ENCODE results near the gene SLC4A5. TPM values are rescaled to one million over a fixed set of nuclear protein-coding genes. Genes with fewer than 3 reads are reported as not detected.
A peak's percentile ranks its signal among the peaks of the same experiment; 100 is the strongest.

The SLC4A5 gene
- total and polyA plus RNA-seq, 8 donors = 0.12 to 4.8 (median 0.58) TPM; not detected in 1

DNA sequence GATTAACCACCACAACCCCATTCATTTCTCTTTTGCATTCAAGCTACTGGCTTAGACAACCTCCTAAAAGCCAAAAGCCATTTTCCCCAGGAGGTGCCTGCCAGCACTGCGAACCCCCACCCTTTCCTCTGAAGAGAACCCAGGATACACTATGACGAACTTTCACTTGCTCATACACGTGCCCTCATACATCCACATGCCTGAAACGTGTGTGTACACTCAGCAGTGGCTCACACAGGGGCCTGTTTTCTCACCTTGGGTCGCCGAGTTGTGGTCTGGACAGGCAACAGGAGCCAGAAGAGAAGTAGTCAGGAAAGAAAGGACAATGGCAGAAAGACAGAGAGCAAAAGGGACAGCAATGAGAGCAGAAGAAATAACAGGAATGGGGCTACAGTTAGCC is 29.5 kb upstream of the SLC4A5 start:
- 88 to 93% (median 92%) methylated on average over 6 of the region's 6 CpGs for WGBS, 5 donors
- H3K27ac ChIP-seq = peak overlapping the region in 4 of 5 donors; percentile 67 to 81 (median 71)
- H3K9me3 ChIP-seq = no peaks in the 10 kb centered on the region
- TF ChIP-seq POLR2A (IDR thresholded peaks at IDR 0.05) (no peak), EP300 (IDR thresholded peaks at IDR 0.05) (no peak), POLR2AphosphoS5 (IDR thresholded peaks at IDR 0.05) (no peak)
- TF ChIP-seq, protein P1, sequence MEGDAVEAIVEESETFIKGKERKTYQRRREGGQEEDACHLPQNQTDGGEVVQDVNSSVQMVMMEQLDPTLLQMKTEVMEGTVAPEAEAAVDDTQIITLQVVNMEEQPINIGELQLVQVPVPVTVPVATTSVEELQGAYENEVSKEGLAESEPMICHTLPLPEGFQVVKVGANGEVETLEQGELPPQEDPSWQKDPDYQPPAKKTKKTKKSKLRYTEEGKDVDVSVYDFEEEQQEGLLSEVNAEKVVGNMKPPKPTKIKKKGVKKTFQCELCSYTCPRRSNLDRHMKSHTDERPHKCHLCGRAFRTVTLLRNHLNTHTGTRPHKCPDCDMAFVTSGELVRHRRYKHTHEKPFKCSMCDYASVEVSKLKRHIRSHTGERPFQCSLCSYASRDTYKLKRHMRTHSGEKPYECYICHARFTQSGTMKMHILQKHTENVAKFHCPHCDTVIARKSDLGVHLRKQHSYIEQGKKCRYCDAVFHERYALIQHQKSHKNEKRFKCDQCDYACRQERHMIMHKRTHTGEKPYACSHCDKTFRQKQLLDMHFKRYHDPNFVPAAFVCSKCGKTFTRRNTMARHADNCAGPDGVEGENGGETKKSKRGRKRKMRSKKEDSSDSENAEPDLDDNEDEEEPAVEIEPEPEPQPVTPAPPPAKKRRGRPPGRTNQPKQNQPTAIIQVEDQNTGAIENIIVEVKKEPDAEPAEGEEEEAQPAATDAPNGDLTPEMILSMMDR (IDR thresholded peaks at IDR 0.05) = no peak
- DNase-seq = no peak
- H3K4me3 ChIP-seq = no peak overlapping the region
- peaks cover 15 to 41% (median 25%) of the 10 kb centered on the region in 4 donors for H3K4me1 ChIP-seq
- peaks cover 56 to 74% (median 65%) of the 10 kb centered on the region in 4 donors for H3K36me3 ChIP-seq
- intact Hi-C loops (cut with DNase I; ENCODE audit: low total_unique reads) = no loop called here
- no peaks in the 10 kb centered on the region for H3K27me3 ChIP-seq

GRCh38 chr2:74371421-74371820 is 28.2 kb upstream of the SLC4A5 start:
- Histone ChIP-seq H3K36me3 (peaks cover 56 to 74% (median 65%) of the 10 kb centered on the region in 4 donors), H3K4me3 (no peak overlapping the region), H3K4me1 (peaks cover 15 to 41% (median 25%) of the 10 kb centered on the region in 4 donors), H3K27me3 (no peaks in the 10 kb centered on the region), H3K27ac (no peak overlapping the region), H3K9me3 (no peaks in the 10 kb centered on the region)
- intact Hi-C loops (cut with DNase I; ENCODE audit: low total_unique reads) = no loop called here
- TF ChIP-seq POLR2A (IDR thresholded peaks at IDR 0.05) (no peak), POLR2AphosphoS5 (IDR thresholded peaks at IDR 0.05) (no peak), EP300 (IDR thresholded peaks at IDR 0.05) (no peak)
- TF ChIP-seq, protein P1 (IDR thresholded peaks at IDR 0.05) = no peak
- WGBS, 5 donors = 91 to 99% (median 97%) methylated on average over 9 of the region's 9 CpGs
- no peak for DNase-seq

DNA sequence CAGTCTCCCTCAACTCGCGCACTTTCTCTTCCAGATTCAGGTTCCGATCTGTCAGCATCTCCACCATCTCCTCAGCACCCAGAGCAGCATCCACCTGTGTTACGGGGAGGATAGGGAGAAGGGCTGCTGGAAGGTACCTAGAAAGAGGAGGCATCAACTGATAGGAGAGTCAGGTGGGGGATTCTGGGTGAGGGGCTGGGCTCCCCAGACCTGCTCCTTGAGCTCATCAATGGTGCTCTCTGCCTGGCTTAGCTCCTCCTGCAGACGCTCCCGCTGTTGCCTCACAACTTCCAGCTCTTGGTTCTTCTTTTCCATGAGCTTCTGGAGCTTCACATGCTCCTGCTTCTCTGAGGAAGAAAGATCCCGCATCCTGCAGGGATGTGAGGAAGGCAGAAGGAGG is 26.8 kb upstream of the SLC4A5 start:
- H3K27ac ChIP-seq = no peak overlapping the region
- no peaks in the 10 kb centered on the region for H3K27me3 ChIP-seq
- TF ChIP-seq POLR2A (IDR thresholded peaks at IDR 0.05) = no peak
- TF ChIP-seq, protein P1 (IDR thresholded peaks at IDR 0.05) = no peak
- TF ChIP-seq POLR2AphosphoS5 (IDR thresholded peaks at IDR 0.05) = no peak
- no peak for TF ChIP-seq EP300 (IDR thresholded peaks at IDR 0.05)
- H3K9me3 ChIP-seq = no peaks in the 10 kb centered on the region
- no peak overlapping the region for H3K4me3 ChIP-seq
- H3K36me3 ChIP-seq = peaks cover 63 to 77% (median 70%) of the 10 kb centered on the region in 4 donors
- intact Hi-C loops (cut with DNase I; ENCODE audit: low total_unique reads) = no loop called here
- peaks cover 15 to 31% (median 23%) of the 10 kb centered on the region in 4 donors for H3K4me1 ChIP-seq
- WGBS, 5 donors = 94 to 98% (median 97%) methylated on average over 7 of the region's 7 CpGs
- DNase-seq = no peak

DNA sequence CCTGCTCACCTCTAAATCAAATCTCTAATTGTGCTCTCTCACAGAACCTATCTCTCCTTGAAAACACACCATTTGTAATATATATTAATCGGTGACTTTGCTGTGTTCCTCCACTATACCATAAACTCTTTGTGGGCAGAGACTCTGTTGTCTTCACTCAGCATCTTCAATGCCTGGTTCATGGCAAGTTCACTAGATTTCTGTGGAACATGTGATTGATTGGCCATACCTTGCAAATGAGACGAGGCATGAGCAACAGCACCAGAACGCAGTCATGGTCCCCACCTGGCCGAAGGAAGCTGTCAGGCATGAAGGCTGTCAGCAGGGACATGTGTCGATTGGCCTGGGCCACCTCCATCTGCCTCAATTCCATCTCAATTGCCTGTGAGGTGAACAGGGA is 25.3 kb upstream of the SLC4A5 start:
- intact Hi-C loops (cut with DNase I; ENCODE audit: low total_unique reads) = no loop called here

More for the DNA sequence above, 25.3 kb upstream of the SLC4A5 start:
- Histone ChIP-seq H3K4me1 (peaks cover under 1 to 16% (median 12%) of the 10 kb centered on the region in 4 donors), H3K4me3 (no peak overlapping the region), H3K9me3 (no peaks in the 10 kb centered on the region), H3K36me3 (peaks cover 78 to 92% (median 85%) of the 10 kb centered on the region in 4 donors), H3K27ac (no peak overlapping the region), H3K27me3 (no peaks in the 10 kb centered on the region)
- no peak for DNase-seq
- TF ChIP-seq, protein P1 (IDR thresholded peaks at IDR 0.05) = no peak
- no peak for TF ChIP-seq EP300 (IDR thresholded peaks at IDR 0.05)
- TF ChIP-seq POLR2A (IDR thresholded peaks at IDR 0.05) = no peak
- TF ChIP-seq POLR2AphosphoS5 (IDR thresholded peaks at IDR 0.05) = no peak
- 94 to 98% (median 95%) methylated on average over 5 of the region's 5 CpGs for WGBS, 5 donors
